Hepatocyte (in vitro differentiated cells): ENCODE data around the gene SPACA4.

ENCODE experiments used
- EZH2 ChIP-seq: fragments of 200-600 bp; sonication (generic); IDR thresholded peaks from 2 replicates; pipeline ENCODE4 v1.6.1; 2016; ENCODE audit warnings: antibody characterized with exemption, mild to moderate bottlenecking, borderline replicate concordance
- TF ChIP-seq, protein P1 (sequence below): fragments of 200-600 bp; sonication (generic); IDR thresholded peaks from 2 replicates; pipeline ENCODE4 v1.5.1; 2016; ENCODE audit warnings: antibody characterized with exemption, mild to moderate bottlenecking; ENCODE audit not compliant: poor library complexity

- TF ChIP-seq, protein P1, sequence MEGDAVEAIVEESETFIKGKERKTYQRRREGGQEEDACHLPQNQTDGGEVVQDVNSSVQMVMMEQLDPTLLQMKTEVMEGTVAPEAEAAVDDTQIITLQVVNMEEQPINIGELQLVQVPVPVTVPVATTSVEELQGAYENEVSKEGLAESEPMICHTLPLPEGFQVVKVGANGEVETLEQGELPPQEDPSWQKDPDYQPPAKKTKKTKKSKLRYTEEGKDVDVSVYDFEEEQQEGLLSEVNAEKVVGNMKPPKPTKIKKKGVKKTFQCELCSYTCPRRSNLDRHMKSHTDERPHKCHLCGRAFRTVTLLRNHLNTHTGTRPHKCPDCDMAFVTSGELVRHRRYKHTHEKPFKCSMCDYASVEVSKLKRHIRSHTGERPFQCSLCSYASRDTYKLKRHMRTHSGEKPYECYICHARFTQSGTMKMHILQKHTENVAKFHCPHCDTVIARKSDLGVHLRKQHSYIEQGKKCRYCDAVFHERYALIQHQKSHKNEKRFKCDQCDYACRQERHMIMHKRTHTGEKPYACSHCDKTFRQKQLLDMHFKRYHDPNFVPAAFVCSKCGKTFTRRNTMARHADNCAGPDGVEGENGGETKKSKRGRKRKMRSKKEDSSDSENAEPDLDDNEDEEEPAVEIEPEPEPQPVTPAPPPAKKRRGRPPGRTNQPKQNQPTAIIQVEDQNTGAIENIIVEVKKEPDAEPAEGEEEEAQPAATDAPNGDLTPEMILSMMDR: no peak
- TF ChIP-seq EZH2: no peak
Observed at GRCh38 chr19:48596237-48596636, 10.3 kb upstream of the SPACA4 start.
